K562 (cell line): ENCODE measurements around the gene NRM. TPM values are rescaled to one million over a fixed set of nuclear protein-coding genes. Genes with fewer than 3 reads are reported as not detected.

Experiments
- ADNP ChIP-seq: fragments of 200-800 bp; sonication (Bioruptor generic); IDR thresholded peaks from 2 replicates; pipeline ENCODE4 v1.6.1; 2016; ENCODE audit warnings: missing genetic modification characterization, missing compliant biosample characterization
- ATF7 ChIP-seq: fragments of 450-650 bp; IDR thresholded peaks from 2 replicates; pipeline ENCODE4 v1.7.1; 2014; ENCODE audit warnings: mild to moderate bottlenecking, moderate library complexity
- MYBL2 ChIP-seq, 2 experiments: fragments of 450-650 bp in 1 of 2; sonication (generic) in 1 of 2; formaldehyde crosslinking in 1 of 2; IDR thresholded peaks; 2 replicates each; pipeline versions ENCODE4 v1.6.1 to v1.8.1; 2017 to 2022; ENCODE audit warnings: borderline replicate concordance in 1 of 2, inconsistent platforms in 1 of 2, low read depth in 1 of 2, mild to moderate bottlenecking in 1 of 2, missing genetic modification reagents in 1 of 2, moderate library complexity in 1 of 2
- PHB2 ChIP-seq: fragments of 450-650 bp; IDR thresholded peaks from 2 replicates; pipeline ENCODE4 v1.6.1; 2017; ENCODE audit warnings: low read depth
- POLR2B ChIP-seq: fragments of 450-650 bp; IDR thresholded peaks from 2 replicates; pipeline ENCODE4 v1.6.1; 2018; ENCODE audit warnings: low read depth; ENCODE audit not compliant: partially characterized antibody
- PYGO2 ChIP-seq: fragments of 450-650 bp; IDR thresholded peaks from 2 replicates; pipeline ENCODE4 v1.6.1; 2016; ENCODE audit warnings: mild to moderate bottlenecking, missing genetic modification characterization, moderate library complexity, missing compliant biosample characterization
- RBM39 ChIP-seq: fragments of 200-400 bp; formaldehyde crosslinking; optimal IDR thresholded peaks from 2 replicates; pipeline ENCODE3; 2018; ENCODE audit warnings: low read depth, low read length
- SRSF7 ChIP-seq: fragments of 200-400 bp; formaldehyde crosslinking; optimal IDR thresholded peaks from 2 replicates; pipeline ENCODE3; 2017; ENCODE audit warnings: mild to moderate bottlenecking, low read depth, low read length
- XRCC5 ChIP-seq: fragments of 200-400 bp; formaldehyde crosslinking; IDR thresholded peaks from 2 replicates; pipeline ENCODE4 v1.6.1; 2017; ENCODE audit warnings: low read depth, mild to moderate bottlenecking, low read length
- ZKSCAN1 ChIP-seq: fragments of 150-350 bp; IDR thresholded peaks from 2 replicates; pipeline ENCODE4 v1.6.1; 2016; ENCODE audit warnings: low read depth, low read length
- polyA plus RNA-seq, 8 experiments: library from polyadenylated mRNA; depleted of rRNA in 4 of 8; stranded (reverse) in 5 of 8; unstranded in 3 of 8; fragments of >200 nt; fragmentation: Nextera tagmentation in 2 of 8; fragmentation: Illumina TruSeq in 1 of 8; extraction: Ambion mirVana in 2 of 8; extraction: Trizol in 1 of 8; gene quantifications; 2 replicates each; pipeline versions ENCODE4 v1.2.1 to v1.2.3, GENCODE V29; 2011 to 2014; ENCODE audit warnings: inconsistent platforms in 1 of 8, missing spikeins in 1 of 8
- total RNA-seq, 7 experiments: library from RNA; depleted of rRNA in 6 of 7; stranded (reverse); fragments of >200 nt in 6 of 7; fragmentation: Illumina TruSeq in 2 of 7; extraction: Trizol in 2 of 7; gene quantifications; 2 replicates each; pipeline versions ENCODE4 v1.2.1 to v1.2.3, GENCODE V29; 2011 to 2021; ENCODE audit warnings: low replicate concordance in 1 of 7
- TF ChIP-seq, protein P1 (sequence below): sonication (generic); formaldehyde crosslinking; IDR thresholded peaks from 2 replicates; pipeline ENCODE4 v1.8.1; 2022; ENCODE audit warnings: missing genetic modification reagents
- TF ChIP-seq, protein P2 (sequence below): fragments of 150-350 bp; IDR thresholded peaks from 2 replicates; pipeline ENCODE4 v1.6.1; 2014; ENCODE audit warnings: low read depth, mild to moderate bottlenecking, low read length, borderline replicate concordance
- TF ChIP-seq, protein P3 (sequence below): IDR thresholded peaks from 2 replicates; pipeline ENCODE4 v1.6.1; 2012; ENCODE audit warnings: low read depth, low read length, improper control_type of control experiment, borderline replicate concordance
- TF ChIP-seq, protein P4 (sequence below): fragments of 450-650 bp; IDR thresholded peaks from 2 replicates; pipeline ENCODE4 v1.6.1; 2014; ENCODE audit warnings: low read depth, mild to moderate bottlenecking, moderate library complexity, borderline replicate concordance

The NRM gene
- total and polyA plus RNA-seq, 9 of the 15 experiments (the other 6 are each of a cell fraction or from before 2014, with no cell fraction given) = 9.7 to 58.2 (median 18.1) TPM

DNA sequence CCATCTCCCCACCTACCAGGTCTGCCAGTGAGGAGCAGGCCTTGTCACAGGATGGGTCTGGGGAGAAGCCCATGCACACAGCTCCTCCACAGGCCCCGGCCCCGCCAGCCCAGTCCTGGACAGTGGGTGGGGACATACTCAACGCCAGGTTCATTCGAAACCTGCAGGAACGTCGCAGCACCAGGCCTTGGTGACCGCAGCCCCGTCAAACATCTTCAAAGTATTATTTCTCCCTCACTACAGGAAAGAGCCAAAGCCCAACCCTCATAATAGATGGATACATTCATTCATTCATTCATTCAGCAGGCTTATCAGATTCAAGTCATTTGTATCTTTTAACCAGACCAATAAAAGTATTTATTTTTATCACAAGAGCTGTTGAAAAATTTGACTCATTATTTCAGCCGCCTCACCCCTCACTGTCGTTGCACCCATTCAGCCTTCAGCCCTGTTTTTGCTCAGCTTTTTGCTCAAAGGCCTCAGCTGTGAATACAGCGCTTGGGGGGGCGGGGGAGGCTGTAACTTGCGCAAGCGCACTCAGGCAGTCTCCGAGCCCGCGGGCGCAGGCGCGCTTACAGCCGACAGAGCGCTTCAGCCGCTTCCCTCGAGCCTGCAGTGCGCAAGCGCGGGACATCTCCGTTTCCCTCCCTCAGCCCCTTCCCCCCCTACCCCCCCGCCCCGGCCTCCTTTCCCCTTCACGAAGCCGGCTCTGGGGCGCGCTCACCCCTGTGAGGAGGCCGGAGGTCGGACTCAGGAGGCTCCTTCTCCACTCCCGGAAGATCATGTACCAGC, 44.1 kb downstream of the NRM start, which contains the start of gene C6orf136 (continued):
- TF ChIP-seq, protein P1, sequence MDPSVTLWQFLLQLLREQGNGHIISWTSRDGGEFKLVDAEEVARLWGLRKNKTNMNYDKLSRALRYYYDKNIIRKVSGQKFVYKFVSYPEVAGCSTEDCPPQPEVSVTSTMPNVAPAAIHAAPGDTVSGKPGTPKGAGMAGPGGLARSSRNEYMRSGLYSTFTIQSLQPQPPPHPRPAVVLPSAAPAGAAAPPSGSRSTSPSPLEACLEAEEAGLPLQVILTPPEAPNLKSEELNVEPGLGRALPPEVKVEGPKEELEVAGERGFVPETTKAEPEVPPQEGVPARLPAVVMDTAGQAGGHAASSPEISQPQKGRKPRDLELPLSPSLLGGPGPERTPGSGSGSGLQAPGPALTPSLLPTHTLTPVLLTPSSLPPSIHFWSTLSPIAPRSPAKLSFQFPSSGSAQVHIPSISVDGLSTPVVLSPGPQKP = no peak
- no peak for TF ChIP-seq PYGO2 (tag)
- TF ChIP-seq, protein P2, sequence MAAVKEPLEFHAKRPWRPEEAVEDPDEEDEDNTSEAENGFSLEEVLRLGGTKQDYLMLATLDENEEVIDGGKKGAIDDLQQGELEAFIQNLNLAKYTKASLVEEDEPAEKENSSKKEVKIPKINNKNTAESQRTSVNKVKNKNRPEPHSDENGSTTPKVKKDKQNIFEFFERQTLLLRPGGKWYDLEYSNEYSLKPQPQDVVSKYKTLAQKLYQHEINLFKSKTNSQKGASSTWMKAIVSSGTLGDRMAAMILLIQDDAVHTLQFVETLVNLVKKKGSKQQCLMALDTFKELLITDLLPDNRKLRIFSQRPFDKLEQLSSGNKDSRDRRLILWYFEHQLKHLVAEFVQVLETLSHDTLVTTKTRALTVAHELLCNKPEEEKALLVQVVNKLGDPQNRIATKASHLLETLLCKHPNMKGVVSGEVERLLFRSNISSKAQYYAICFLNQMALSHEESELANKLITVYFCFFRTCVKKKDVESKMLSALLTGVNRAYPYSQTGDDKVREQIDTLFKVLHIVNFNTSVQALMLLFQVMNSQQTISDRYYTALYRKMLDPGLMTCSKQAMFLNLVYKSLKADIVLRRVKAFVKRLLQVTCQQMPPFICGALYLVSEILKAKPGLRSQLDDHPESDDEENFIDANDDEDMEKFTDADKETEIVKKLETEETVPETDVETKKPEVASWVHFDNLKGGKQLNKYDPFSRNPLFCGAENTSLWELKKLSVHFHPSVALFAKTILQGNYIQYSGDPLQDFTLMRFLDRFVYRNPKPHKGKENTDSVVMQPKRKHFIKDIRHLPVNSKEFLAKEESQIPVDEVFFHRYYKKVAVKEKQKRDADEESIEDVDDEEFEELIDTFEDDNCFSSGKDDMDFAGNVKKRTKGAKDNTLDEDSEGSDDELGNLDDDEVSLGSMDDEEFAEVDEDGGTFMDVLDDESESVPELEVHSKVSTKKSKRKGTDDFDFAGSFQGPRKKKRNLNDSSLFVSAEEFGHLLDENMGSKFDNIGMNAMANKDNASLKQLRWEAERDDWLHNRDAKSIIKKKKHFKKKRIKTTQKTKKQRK = no peak
- TF ChIP-seq, protein P3, sequence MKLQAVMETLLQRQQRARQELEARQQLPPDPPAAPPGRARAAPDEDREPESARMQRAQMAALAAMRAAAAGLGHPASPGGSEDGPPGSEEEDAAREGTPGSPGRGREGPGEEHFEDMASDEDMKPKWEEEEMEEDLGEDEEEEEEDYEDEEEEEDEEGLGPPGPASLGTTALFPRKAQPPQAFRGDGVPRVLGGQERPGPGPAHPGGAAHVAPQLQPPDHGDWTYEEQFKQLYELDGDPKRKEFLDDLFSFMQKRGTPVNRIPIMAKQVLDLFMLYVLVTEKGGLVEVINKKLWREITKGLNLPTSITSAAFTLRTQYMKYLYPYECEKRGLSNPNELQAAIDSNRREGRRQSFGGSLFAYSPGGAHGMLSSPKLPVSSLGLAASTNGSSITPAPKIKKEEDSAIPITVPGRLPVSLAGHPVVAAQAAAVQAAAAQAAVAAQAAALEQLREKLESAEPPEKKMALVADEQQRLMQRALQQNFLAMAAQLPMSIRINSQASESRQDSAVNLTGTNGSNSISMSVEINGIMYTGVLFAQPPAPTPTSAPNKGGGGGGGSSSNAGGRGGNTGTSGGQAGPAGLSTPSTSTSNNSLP = 0 out of 2 replicates have a peak, but pooled peaks have one; percentile 52
- TF ChIP-seq ZKSCAN1 = peak; percentile 66
- TF ChIP-seq MYBL2 (IDR thresholded peaks at IDR 0.05; ENCODE audit: low read depth) = no peak
- TF ChIP-seq MYBL2 (CRISPR knock-in tag; IDR thresholded peaks at IDR 0.05; ENCODE audit: borderline replicate concordance) = no peak
- TF ChIP-seq, protein P4, sequence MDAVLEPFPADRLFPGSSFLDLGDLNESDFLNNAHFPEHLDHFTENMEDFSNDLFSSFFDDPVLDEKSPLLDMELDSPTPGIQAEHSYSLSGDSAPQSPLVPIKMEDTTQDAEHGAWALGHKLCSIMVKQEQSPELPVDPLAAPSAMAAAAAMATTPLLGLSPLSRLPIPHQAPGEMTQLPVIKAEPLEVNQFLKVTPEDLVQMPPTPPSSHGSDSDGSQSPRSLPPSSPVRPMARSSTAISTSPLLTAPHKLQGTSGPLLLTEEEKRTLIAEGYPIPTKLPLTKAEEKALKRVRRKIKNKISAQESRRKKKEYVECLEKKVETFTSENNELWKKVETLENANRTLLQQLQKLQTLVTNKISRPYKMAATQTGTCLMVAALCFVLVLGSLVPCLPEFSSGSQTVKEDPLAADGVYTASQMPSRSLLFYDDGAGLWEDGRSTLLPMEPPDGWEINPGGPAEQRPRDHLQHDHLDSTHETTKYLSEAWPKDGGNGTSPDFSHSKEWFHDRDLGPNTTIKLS = no peak
- TF ChIP-seq RBM39 = no peak
- TF ChIP-seq POLR2B = peak; percentile 57
- peak; percentile 22; the same call in 1 of the 2 replicates for TF ChIP-seq ATF7
- no peak for TF ChIP-seq SRSF7
- peak; percentile 80 for TF ChIP-seq XRCC5
- TF ChIP-seq PHB2 = no peak
- no peak for TF ChIP-seq ADNP (tag)
